HCT116 (cell line): ENCODE measurements around the gene ZNF398. TPM values are rescaled to one million over a fixed set of nuclear protein-coding genes. Genes with fewer than 3 reads are reported as not detected.

ENCODE experiments used
- ATAC-seq: fragments of 200-7000 bp; cut with Tn5 transposase; 2 replicates; pipeline ENCODE4 v1.9.1; 2020; ENCODE audit warnings: mild to moderate bottlenecking, moderate library complexity
- BruUV-seq: library from RNA; stranded (reverse); fragments of 400-500 nt; replicated peaks from 2 replicates; lab custom pipeline; 2021; lab: Mats Ljungman, UMichigan
- CTCF ChIA-PET: fragments of 300-600 bp; sonication (Branson Sonifier 250); formaldehyde crosslinking; loops from one replicate; lab custom pipeline; 2021; ENCODE audit warnings: antibody characterized with exemption; lab: Charles Lee
- POLR2A ChIA-PET: fragments of 300-600, 350-600 bp; sonication (Branson Sonifier 250); formaldehyde crosslinking; loops from one replicate; lab custom pipeline; 2021; ENCODE audit warnings: antibody characterized with exemption; lab: Charles Lee
- RAD21 ChIA-PET, 2 experiments: fragments of 300-600 bp; sonication (Branson Sonifier 250); formaldehyde crosslinking; loops; one replicate each; lab custom pipeline; 2023; ENCODE audit warnings: low total read pairs in 2 of 2; ENCODE audit not compliant: uncharacterized antibody in 2 of 2, unreplicated experiment in 2 of 2, low non-redundant PET in 1 of 2; lab: Charles Lee
- DNase-seq: peaks from one replicate; pipeline ENCODE4 v3.0.0-alpha.2; 2010; ENCODE audit warnings: low read depth, low spot score
- H2AFZ ChIP-seq: fragments of 200-600 bp; shearing (Covaris generic), sonication (generic); 2 replicates; pipeline ENCODE4 v1.6.1; 2017; ENCODE audit warnings: low read depth, mixed run types, mixed read lengths, antibody characterized with exemption, low read length; ENCODE audit not compliant: poor library complexity, severe bottlenecking
- H3K27ac ChIP-seq: 2 replicates; pipeline ENCODE4 v1.5.1; 2012; ENCODE audit warnings: low read depth, low read length
- H3K27me3 ChIP-seq: fragments of 200-600 bp; sonication (generic); 2 replicates; pipeline ENCODE4 v1.6.1; 2016; ENCODE audit warnings: mixed run types, low read length, mixed read lengths; ENCODE audit not compliant: insufficient read depth
- H3K36me3 ChIP-seq, 2 experiments: fragments of 200-500 bp in 1 of 2; fragments of 200-600 bp in 1 of 2; sonication (Bioruptor generic) in 1 of 2; sonication (generic) in 1 of 2; 2 replicates each; pipeline versions ENCODE4 v1.5.1 to v1.6.1; 2014 to 2016; ENCODE audit warnings: low read length in 2 of 2, inconsistent platforms in 1 of 2, mixed read lengths in 1 of 2, mixed run types in 1 of 2; ENCODE audit not compliant: insufficient read depth in 2 of 2, control insufficient read depth in 1 of 2
- H3K4me1 ChIP-seq, 2 experiments: fragments of 200-600 bp in 1 of 2; sonication (generic) in 1 of 2; 2 replicates each; pipeline versions ENCODE4 v1.5.1 to v1.6.1; 2012 to 2017; ENCODE audit warnings: low read length in 2 of 2, inconsistent platforms in 1 of 2, mild to moderate bottlenecking in 1 of 2, mixed read lengths in 1 of 2, mixed run types in 1 of 2, moderate library complexity in 1 of 2; ENCODE audit not compliant: insufficient read depth in 2 of 2, control insufficient read depth in 1 of 2
- H3K4me2 ChIP-seq: fragments of 200-600 bp; sonication (generic); 2 replicates; pipeline ENCODE4 v1.6.1; 2017; ENCODE audit warnings: mixed run types, low read length, mixed read lengths
- H3K4me3 ChIP-seq, 2 experiments: fragments of 200-600 bp in 1 of 2; sonication (generic) in 1 of 2; replicated peaks in 1 of 2; 2 replicates each; pipeline ENCODE4 v1.5.1; 2011 to 2016; ENCODE audit warnings: low read length in 2 of 2, control low read depth in 1 of 2, low read depth in 1 of 2, mild to moderate bottlenecking in 1 of 2, mixed read lengths in 1 of 2, mixed run types in 1 of 2
- H3K79me2 ChIP-seq: fragments of 200-600 bp; sonication (generic); 2 replicates; pipeline ENCODE4 v1.6.1; 2017; ENCODE audit warnings: mild to moderate bottlenecking, mixed run types, low read length, moderate library complexity, mixed read lengths; ENCODE audit not compliant: insufficient read depth
- H3K9ac ChIP-seq: fragments of 200-600 bp; sonication (generic); 2 replicates; pipeline ENCODE4 v1.6.1; 2016; ENCODE audit warnings: low read length, mixed read lengths
- H3K9me2 ChIP-seq: fragments of 200-600 bp; sonication (generic), shearing (Covaris generic); 2 replicates; pipeline ENCODE4 v1.6.1; 2017; ENCODE audit warnings: mixed run types, mild to moderate bottlenecking, moderate library complexity; ENCODE audit not compliant: insufficient read depth
- H3K9me3 ChIP-seq, 2 experiments: fragments of 200-500 bp in 1 of 2; fragments of 200-600 bp in 1 of 2; sonication (Bioruptor generic) in 1 of 2; sonication (generic) in 1 of 2; 2 replicates each; pipeline ENCODE4 v1.6.1; 2014 to 2017; ENCODE audit warnings: low read length in 2 of 2, mixed read lengths in 2 of 2, inconsistent platforms in 1 of 2, low read depth in 1 of 2, mild to moderate bottlenecking in 1 of 2, mixed run types in 1 of 2, moderate library complexity in 1 of 2; ENCODE audit not compliant: control insufficient read depth in 1 of 2, insufficient read depth in 1 of 2
- H4K20me1 ChIP-seq: fragments of 200-600 bp; sonication (generic), shearing (Covaris generic); 2 replicates; pipeline ENCODE4 v1.6.1; 2017; ENCODE audit warnings: mixed run types, mild to moderate bottlenecking, moderate library complexity; ENCODE audit not compliant: insufficient read depth
- CEBPB ChIP-seq: IDR thresholded peaks from 2 replicates; pipeline ENCODE4 v1.6.1; 2012; ENCODE audit warnings: low read depth
- FOSL1 ChIP-seq: IDR thresholded peaks from 2 replicates; pipeline ENCODE4 v1.6.1; 2012; ENCODE audit warnings: low read depth
- JUND ChIP-seq: IDR thresholded peaks from 2 replicates; pipeline ENCODE4 v1.6.1; 2012
- POLR2AphosphoS5 ChIP-seq: IDR thresholded peaks from 2 replicates; pipeline ENCODE4 v1.6.1; 2011; ENCODE audit warnings: mild to moderate bottlenecking, low read depth, low read length, moderate library complexity
- REST ChIP-seq: IDR thresholded peaks from 2 replicates; pipeline ENCODE4 v1.6.1; 2012; ENCODE audit warnings: low read depth
- SIN3A ChIP-seq: IDR thresholded peaks from 2 replicates; pipeline ENCODE4 v1.6.1; 2012; ENCODE audit warnings: low read depth
- SRF ChIP-seq: IDR thresholded peaks from 2 replicates; pipeline ENCODE4 v1.6.1; 2012; ENCODE audit warnings: low read depth
- TCF7L2 ChIP-seq: IDR thresholded peaks from 2 replicates; pipeline ENCODE4 v1.7.0; 2011; ENCODE audit warnings: borderline replicate concordance, inconsistent platforms; ENCODE audit not compliant: insufficient read depth, insufficient read length; ENCODE audit errors: extremely low read depth
- ZBTB33 ChIP-seq: IDR thresholded peaks from 2 replicates; pipeline ENCODE4 v1.6.1; 2011; ENCODE audit warnings: mild to moderate bottlenecking, low read length, moderate library complexity; ENCODE audit not compliant: insufficient replicate concordance; ENCODE audit errors: extremely low read depth
- intact Hi-C: fragments of 100-400 bp; cut with micrococcal nuclease; formaldehyde crosslinking; loops from 2 replicates; pipeline ENCODE4 v1.10.0; 2022
- total RNA-seq: library from RNA; stranded (reverse); gene quantifications from one replicate; pipeline ENCODE4 v1.2.1, GENCODE V29; 2021; ENCODE audit not compliant: unreplicated experiment

Gene ZNF398
- total RNA-seq, 1 experiment from 2014 or later = 14.1 TPM

GRCh38 chr7:149161241-149161848 lies 14.1 kb downstream of the ZNF398 start:
- POLR2A ChIA-PET = interaction anchor here (0.9 kb wide), 1 partner anchor 13 kb away, joined by 3 read pairs; no protein-coding TSS in a partner anchor
- Histone ChIP-seq H4K20me1 (no peaks in the 10 kb centered on the region), H3K9me3 (no peaks in the 10 kb centered on the region), H3K9ac (no peak overlapping the region), H3K27ac (0 out of 2 replicates have a peak overlapping the region, but pooled peaks have one; percentile 11), H3K79me2 (peaks cover 29% of the 10 kb centered on the region), H3K4me3 (no peak overlapping the region), H3K4me1 (peaks cover 8 to 20% of the 10 kb centered on the region in 2 experiments), H3K27me3 (no peaks in the 10 kb centered on the region), H2AFZ (no peak overlapping the region), H3K9me2 (no peaks in the 10 kb centered on the region), H3K36me3 (peaks cover 10 to 13% of the 10 kb centered on the region in 2 experiments; a peak in 3 of 4 replicates), H3K4me2 (peak overlapping the region; percentile 55)
- ATAC-seq (peak; percentile 68), DNase-seq (no peak)
- RAD21 ChIA-PET = no interaction called here
- no TSS peak for BruUV-seq
- intact Hi-C loops = no loop called here
- CTCF ChIA-PET = interaction anchor here (0.6 to 1.5 kb wide), 2 partner anchors 15 to 24 kb away, joined by 3 to 5 read pairs; partner anchors contain the start of gene ZNF398
- TF ChIP-seq ZBTB33 = no peak
- peak; percentile 44; the same call in 1 of the 2 replicates for TF ChIP-seq JUND
- no peak for TF ChIP-seq TCF7L2
- TF ChIP-seq FOSL1 = peak; percentile 54; the same call in 1 of the 2 replicates
- no peak for TF ChIP-seq CEBPB
- no peak for TF ChIP-seq POLR2AphosphoS5

- RAD21 ChIA-PET = no interaction called here
- H4K20me1 ChIP-seq = no peaks in the 10 kb centered on the region
- no peak for DNase-seq
- H3K4me3 ChIP-seq = no peak overlapping the region
- H3K9ac ChIP-seq = no peak overlapping the region
- H2AFZ ChIP-seq = no peak overlapping the region
- H3K27ac ChIP-seq = no peak overlapping the region
- H3K27me3 ChIP-seq = no peaks in the 10 kb centered on the region
- H3K9me2 ChIP-seq = no peaks in the 10 kb centered on the region
- CTCF ChIA-PET = no interaction called here
- H3K4me2 ChIP-seq = no peak overlapping the region
- peaks cover 2 to 5% of the 10 kb centered on the region in 2 experiments; a peak in 3 of 4 replicates for H3K4me1 ChIP-seq
- H3K9me3 ChIP-seq = no peaks in the 10 kb centered on the region
- TF ChIP-seq REST (no peak), TCF7L2 (no peak), SRF (no peak), SIN3A (no peak)
- peaks cover 26 to 31% of the 10 kb centered on the region in 2 experiments; a peak in 3 of 4 replicates for H3K36me3 ChIP-seq
- H3K79me2 ChIP-seq = peaks cover 6% of the 10 kb centered on the region
- intact Hi-C loops = no loop called here
- POLR2A ChIA-PET = no interaction called here
- BruUV-seq = no TSS peak
- ATAC-seq = no peak
These were observed 18.9 kb downstream of the ZNF398 start for GRCh38 chr7:149166142-149166541.
